Frontal cortex (tissue), 4 donors: ENCODE data around the gene LRRC43. TPM values are rescaled to one million over a fixed set of nuclear protein-coding genes. Genes with fewer than 3 reads are reported as not detected.
A peak's percentile ranks its signal among the peaks of the same experiment; 100 is the strongest.

ENCODE experiments used
- DNase-seq, 2 donors: peaks; one replicate each; pipeline ENCODE4 v3.0.0; 2012; ENCODE audit warnings: low spot score in 2 of 2
- FAIRE-seq: peaks from 2 replicates; lab custom pipeline; 2012; peaks lifted over from hg19 to GRCh38; lab: Jason Lieb, UNC
- total RNA-seq: library from RNA; depleted of rRNA; stranded (reverse); fragments of >200 nt; gene quantifications from one replicate; pipeline ENCODE4 v1.2.3, GENCODE V29; 2014
- donor health status: control.
- donor health status: control.
- donor health status: control.

Gene LRRC43, protein sequence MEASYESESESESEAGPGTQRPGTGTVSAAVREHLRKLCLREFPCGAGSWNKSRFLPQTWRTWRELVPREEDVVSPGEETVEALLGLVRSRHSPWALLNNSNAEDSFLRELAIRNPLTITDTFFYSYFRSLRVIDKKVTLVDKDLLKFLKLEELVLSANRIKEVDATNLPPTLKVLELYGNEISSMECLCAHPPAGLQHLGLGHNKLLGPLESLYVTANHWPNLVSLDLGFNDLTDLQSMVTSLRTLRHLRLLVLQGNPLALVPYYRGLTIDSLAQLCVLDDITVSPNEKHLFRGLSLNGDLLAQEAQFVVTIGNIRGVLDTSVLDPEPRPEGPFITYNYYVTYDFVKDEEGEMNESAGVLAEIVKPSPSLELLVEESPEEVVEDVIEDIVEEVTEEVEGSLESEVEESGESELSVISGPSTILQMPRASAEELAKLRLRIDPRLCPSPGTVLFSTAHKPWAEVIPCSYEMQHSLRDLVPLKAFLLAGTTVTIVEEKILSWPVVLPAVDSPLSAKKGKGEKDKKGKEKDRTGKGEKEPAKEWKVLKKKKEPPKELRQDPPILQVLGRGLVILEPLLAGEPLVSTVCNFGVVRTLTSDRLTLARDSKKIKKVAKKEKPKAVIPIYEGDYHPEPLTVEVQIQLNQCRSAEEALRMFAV
- total RNA-seq: 2.0 TPM

DNA sequence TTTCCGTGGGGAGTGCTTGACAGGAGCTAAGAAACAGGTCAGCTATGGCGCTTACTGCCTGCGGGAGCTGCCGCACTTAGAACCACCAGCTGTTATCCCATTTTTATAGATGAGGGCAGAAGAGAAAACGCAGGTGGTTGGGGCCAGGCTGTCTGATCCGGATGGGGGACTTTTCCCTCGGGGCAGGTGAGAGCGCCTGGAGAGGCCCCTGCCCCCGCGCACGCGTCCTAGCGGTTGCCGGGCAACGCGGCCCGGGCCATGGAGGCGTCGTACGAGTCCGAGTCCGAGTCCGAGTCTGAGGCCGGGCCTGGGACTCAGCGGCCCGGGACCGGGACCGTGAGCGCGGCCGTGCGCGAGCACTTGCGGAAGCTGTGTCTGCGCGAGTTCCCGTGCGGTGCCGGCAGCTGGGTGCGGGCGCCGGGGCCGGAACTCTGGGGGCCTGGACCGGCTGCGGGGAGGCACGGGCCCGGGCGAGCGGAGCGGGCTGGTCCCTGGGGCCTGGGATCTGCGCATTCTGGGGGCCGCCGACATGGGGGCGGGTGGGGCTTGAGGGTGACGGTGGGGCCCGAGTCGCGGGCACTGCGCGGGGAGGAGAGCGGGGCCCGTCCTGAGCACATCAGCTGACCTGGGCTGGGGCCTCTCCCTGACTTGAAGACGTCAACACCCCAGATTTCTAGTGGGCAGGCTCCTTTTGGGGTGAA is at the start of gene LRRC43:
LRRC43 (plus strand) TSS at position 237 of the 701 bp plus-strand sequence; CDS start at position 259, 22 bp downstream.
- FAIRE-seq (no peak), DNase-seq (peak in 1 of 2 donors; percentile 73)

DNA sequence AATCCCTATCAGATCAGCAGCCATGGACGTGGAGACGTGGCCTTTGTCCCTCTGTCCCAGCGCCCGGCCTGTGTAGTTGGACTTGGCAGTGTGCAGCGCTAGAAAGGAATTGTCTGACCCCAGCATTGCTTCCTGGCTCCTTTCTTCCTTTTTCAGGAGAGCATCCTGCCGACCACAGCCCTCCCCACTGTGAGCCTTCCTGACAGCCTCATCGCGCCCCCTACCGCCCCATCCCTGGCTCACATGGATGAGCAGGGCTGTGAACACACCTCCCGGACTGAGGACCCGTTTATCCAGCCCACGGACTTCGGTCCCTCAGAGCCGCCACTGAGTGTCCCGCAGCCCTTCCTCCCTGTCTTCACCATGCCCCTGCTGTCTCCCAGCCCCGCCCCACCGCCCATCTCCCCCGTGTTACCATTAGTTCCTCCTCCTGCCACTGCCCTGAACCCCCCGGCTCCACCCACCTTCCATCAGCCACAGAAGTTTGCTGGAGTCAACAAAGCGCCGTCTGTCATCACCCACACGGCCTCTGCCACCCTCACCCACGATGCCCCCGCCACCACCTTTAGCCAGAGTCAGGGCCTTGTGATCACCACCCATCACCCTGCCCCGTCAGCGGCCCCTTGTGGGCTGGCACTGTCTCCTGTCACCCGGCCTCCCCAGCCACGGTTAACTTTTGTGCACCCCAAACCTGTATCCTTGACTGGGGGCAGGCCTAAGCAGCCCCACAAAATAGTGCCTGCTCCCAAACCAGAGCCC is 49.6 kb upstream of the LRRC43 start:
- FAIRE-seq (no peak), DNase-seq (no peak)

DNA sequence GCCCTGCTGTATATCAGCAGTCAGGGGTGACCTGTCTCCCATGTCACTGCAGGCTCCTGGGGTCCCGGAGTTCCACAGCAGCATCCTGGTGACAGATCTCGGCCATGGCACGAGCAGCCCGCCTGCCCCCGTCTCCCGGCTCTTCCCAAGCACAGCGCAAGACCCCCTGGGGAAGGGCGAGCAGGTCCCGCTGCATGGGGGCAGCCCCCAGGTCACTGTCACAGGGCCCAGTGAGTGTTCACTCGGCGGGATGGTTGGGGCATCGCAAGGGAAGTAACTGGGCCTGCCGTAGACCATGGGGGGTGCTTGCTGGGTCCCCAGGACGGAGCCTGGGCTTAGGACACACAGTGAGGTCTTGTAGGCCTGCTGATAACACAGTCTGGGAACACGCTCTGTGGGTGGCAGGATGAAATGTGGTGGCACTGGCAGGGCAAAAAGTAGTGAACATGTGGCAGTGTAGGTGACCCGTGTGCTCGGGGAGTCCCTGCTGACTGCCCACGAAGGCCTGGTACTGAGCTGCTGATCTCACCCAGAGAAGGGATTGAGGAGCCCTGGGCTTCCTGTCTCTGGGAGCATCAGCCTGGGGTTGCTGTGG is 47.4 kb upstream of the LRRC43 start:
- DNase-seq: no peak
- no peak for FAIRE-seq

DNA sequence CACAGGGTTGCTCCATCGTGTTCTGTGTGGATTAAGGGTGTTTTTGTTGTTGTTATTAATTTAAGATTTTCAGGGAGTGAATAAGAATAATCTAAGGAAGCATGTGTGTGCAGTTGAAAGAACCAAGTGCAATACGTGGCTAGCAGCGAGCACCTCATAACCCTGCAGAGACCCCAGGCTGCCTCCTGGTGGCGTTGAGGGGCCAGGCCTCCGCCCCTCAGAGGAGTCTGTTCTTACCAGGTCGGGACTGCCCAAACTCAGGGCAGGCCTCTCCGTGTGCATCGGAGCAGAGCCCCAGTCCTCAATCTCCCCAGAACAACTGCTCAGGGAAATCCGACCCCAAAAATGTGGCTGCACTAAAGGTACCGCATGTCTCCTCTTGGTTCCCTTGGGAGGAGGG is 45.7 kb upstream of the LRRC43 start:
- no peak for FAIRE-seq
- DNase-seq: no peak

DNA sequence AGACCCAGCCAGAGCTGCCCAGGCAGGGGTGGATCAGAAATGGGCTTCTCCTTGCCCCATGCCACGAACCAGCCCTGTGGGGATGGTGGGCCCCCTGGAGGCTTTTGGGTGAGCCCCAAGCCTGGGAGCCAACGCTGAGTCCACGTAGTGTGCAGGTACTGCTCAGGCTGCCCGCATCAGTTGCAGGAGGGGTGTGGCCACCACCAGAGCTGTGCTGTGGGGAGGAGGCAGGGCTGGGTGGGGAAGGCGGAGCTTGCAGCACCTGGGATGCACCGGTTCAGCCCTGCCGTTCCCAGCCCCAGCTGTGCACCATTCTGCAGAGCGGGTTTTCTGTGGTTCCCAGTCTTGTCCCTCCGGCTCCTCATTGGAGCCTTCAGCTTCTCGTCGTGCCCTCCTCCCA is 45.2 kb upstream of the LRRC43 start:
- FAIRE-seq (no peak), DNase-seq (no peak)

DNA sequence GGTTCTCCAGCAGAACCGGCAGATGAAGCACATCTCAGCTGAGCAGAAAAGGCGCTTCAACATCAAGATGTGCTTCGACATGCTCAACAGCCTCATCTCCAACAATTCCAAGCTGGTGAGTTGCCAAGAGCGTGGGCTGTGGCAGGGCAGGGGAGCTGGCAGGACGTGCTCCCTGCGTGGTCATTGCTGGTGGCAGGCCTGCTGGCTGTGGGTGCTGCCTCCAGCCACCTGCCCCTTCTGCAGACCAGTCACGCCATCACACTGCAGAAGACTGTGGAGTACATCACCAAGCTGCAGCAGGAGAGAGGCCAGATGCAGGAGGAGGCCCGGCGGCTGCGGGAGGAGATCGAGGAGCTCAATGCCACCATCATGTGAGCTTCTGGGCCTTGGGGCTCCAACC is 44.7 kb upstream of the LRRC43 start:
- FAIRE-seq: no peak
- DNase-seq: no peak

DNA sequence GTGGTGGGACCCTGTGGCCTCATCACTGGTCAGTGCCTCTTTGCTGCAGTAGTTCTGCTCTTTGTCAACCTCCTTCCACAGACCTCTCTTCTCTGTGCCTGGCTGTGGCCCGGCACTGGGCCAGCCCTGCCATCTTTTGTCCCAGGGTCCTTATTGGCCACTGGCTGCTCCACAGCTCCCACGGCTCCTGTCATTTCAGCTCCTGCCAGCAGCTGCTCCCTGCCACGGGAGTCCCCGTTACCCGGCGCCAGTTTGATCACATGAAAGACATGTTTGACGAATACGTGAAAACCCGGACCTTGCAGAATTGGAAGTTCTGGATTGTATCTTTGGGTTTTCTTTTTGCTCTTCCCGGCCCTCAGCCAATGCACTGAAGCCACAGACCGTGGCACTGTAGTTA is 44.3 kb upstream of the LRRC43 start:
- DNase-seq: no peak
- FAIRE-seq: no peak

DNA sequence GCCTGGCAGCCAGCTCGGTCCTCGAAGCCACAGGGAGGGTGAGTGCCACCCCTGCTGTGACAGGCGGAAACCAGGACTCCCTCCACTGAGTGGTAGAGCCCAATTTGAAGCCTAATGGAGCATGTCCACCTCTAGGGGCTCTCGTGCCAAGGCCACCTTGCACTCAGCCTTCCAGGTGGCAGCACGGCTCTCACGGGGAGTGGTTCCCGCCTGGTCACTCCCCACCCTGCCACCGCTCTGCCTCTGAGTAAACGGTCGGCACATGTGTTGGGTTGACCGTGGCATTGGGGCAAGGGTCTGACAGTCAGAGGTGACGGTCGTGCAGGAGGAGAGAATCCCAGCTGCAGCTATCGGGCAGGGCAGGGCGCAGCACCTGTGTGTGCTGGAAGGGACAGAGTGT is 43.7 kb upstream of the LRRC43 start:
- no peak for DNase-seq
- no peak for FAIRE-seq

DNA sequence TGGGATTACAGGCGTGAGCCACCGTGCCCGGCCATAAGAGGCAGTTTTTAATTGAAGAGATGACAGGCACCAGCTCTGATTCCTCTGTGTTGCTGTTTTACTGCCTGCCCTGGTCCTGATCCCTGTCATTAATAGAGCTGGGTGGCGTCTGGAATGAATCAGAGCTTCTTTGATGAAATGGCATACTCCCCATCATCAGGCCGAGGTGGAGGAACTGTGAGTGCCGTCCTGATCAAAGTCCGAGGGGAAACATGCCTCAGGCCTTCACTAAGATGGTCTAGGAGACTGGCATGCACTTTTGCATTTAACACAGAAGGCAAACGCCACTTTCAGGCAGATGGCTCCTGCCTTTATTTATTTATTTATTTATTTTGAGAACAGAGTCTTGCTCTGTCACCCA is 43.0 kb upstream of the LRRC43 start:
- DNase-seq: no peak
- FAIRE-seq: no peak

DNA sequence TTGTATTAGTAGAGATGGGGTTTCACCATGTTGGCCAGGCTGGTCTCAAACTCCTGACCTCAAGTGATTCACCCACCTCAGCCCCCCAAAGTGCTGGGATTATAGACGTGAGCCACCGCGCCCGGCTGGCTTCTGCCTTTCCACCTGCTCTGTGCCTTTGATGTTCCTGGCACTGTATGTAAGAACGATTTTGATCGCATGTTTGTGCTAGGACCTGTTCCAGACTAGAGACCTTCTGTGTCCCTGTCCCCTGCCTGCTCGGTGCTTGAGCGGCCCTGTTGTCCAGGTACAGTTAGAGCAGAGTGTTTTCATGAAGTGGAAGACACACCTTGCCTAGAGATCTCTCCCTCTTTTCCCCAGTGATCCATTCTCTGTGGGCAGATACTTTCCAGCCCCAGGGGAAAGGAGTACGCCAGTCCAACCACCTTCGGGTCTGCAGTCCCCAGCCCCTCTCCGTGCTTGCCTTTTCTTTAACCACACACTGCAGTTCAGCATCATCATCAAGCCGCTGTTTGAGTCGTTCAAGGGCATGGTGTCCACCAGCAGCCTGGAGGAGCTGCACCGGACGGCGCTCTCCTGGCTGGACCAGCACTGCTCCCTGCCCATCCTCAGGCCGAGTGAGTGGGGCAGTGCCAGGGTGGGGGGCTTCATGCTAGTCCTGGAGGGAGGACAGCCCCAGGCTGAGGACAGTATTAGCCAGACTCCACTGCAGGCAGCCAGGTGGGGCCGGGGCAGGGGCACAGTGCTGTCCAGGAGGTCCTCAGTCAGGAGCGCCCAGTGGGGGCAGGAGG is 42.3 kb upstream of the LRRC43 start:
- DNase-seq (no peak), FAIRE-seq (no peak)

DNA sequence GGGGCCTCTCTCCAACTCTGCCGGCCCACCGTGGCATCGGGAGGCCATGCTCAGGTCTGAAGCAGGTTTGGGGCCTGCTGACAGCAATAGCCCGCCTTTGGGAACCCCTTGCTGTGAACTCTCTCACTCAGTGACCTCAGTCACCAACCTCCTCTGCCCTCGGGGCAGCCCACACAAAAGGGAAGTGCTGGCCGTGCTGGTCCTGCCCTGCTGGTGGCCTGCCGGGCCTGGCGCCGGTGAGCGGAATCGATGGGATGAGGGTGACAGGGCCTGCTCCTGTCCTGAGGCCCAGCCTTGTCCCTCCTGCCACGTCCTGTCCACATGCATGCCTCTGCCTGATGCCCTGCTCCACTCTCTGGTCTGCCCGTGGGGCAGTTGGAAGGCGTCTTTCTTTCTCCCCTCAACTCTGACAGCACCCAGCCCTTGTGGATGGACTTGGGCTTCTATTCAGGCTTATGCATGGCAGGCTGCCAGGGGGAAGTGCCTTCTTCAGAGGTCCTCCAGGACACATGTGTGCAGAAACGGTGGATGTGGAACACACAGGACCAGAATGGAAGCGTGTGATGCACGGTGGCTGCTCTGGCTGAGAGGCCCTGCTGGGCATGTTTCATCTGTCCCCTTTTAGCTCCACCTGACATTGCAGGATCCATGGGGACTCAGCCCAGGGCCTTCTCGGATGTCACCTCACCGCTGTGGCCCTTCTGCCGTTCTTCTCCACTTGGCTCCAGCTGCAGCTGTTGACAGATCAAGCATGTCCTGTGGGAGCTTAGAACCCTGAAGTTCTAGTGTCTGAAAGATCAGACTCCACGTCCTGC is 40.8 kb upstream of the LRRC43 start:
- FAIRE-seq (no peak), DNase-seq (no peak)

DNA sequence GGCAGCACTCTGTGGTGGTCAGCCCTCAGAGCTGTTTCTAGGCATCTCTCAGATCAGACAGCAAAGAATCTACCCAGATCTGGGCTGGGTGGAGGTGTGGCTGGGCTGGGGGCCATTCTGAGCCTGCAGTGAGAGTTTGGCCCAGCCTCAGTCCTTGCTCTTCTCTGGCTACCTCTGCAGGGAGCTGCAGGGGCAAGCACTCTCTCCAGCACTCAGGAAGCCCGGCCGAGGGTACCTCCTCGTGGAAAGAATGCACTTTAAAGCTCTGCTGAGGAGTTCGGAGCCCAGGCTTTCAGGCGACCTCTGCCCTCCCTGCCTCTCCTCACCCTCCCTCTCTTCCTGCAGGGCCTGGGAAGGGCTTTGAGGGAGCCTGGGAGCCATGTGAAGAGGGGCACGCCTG is 40.1 kb upstream of the LRRC43 start:
- DNase-seq (no peak), FAIRE-seq (no peak)

DNA sequence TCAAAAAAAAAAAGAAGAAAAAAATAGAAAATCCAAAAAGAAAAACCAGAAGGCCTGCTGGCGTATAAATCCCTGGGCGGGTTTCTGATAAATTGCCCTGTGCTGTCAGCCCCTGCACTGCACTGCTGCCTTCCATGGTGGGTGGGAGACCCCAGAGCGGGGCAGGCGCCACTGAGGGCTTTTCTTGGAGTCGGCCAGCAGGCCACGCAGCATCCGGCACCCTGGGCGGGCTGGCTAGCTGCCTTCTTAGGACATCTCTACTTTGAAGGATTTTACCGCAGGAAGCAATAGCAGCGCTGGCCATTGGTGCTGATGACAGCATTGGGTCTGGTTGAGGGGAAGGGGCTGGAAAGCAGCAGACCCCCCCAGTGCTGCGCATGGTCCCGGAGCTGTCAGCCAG is 38.0 kb upstream of the LRRC43 start:
- no peak for DNase-seq
- no peak for FAIRE-seq

DNA sequence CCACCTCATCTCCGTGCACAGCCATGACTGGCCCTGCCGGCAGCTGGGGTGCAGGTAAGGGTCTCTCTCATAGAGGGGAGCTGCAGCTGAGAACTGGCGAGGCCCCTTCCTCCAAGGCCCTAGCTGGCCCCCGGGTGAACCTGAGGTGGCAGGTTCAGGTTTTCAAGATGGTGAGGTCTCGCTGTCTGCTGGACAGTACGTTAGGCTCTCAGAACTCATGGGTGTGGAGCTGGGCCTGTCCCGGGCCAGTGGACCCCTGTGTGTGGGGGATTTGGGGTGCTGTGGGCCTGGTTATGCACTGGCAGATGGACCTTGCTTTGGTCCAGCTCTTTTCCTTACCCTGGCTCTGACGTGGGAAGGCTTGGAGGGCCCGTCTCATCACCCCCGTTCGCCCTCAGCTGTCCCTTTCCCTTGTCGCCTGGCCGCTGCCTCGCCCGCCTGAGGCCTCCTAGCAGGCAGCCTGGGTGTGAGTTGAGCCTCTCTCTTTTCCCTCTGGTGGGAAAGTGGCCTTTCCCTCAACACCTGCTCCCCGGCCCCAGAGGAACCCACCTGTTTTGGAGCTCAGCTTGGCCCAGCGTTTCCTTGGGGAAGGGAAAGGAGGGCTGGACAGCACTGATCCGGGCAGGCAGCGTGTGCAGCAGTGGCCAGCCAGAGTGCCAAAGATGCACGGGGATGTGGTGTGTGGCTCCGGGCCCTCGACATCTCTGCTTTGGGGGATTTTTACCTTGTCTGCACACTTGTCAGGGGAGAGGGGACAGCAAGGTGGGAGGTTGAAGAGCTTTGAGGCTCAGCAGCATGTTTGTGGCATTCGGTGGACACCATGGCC is 37.2 kb upstream of the LRRC43 start:
- no peak for FAIRE-seq
- DNase-seq: no peak

DNA sequence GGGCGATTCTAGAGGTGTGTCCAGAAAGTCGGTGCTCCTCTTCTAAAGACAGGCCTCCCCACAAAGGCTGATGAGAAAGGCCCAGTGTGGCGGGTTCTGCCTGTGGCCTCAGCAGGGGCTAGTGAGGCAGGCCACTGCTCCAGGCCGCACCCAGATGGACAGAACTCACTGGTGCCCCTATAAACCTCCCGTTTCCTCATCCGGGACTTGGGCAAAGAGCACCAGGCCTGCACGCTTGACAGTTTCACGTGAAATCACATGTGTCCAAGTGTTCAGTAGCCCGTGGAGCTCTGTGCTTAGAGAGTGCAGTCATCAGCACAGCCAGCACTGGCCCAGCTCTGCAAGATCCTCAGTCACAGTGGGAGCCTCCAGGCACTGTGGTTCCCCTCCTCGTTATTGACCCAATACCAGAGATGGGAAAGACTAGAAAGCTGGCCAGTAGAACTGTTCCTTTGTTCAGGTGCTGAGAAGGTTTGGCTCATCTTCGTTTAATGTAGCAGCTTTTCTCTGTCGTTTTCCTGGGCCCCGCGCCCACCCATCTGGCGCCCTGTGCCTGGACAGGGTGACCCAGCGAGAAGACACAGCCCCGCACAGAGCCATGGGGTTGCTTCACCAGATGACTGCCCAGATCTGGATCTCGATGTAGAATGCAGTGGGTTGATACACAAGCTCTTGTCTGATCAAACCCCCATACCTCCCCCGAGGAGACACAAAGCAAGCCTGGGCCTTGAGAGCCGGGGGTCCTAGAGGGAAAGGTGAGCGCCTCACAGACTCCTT is 35.2 kb upstream of the LRRC43 start:
- FAIRE-seq: no peak

DNA sequence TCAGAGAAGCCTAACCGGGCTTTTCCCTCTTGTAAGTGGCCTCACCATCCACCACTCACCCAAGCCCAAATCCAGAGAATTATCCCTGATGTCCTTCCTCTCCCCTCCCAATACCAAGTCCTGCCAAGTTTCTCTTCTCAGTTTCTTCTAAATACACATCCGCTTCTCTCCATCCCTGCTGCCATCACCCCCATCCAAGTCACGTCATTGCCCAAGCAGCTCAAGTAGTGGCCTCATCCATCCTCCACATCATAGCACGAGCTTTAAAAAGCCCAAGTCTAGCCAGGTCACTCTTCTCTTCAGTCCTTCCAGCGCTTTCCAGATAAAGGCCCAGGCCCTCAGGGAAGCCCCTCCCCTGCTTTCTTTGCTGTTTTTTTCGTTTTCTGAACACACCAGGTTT is 34.3 kb upstream of the LRRC43 start:
- DNase-seq (no peak), FAIRE-seq (no peak)

More for the DNA sequence above, 35.2 kb upstream of the LRRC43 start:
- no peak for DNase-seq
